ENCODE data around the gene VIL1. TPM values are rescaled to one million over a fixed set of nuclear protein-coding genes. Genes with fewer than 3 reads are reported as not detected.

VIL1 gene
- total and polyA plus RNA-seq, 2 of the 13 experiments (the other 11 are each of a cell fraction or from before 2014, with no cell fraction given), result 287 to 301 TPM

GRCh38 chr2:218397820-218398436 lies 21.0 kb upstream of the VIL1 start (continued):
- TF ChIP-seq JUNB (CRISPR knock-in tag; IDR thresholded peaks at IDR 0.05; ENCODE audit: borderline replicate concordance) (no peak), ZNF792 (CRISPR knock-in tag; IDR thresholded peaks at IDR 0.05) (peak; percentile 75), TSC22D2 (CRISPR knock-in tag; IDR thresholded peaks at IDR 0.05; ENCODE audit: borderline replicate concordance) (peak; percentile 80; the same call in 1 of the 2 replicates), ZNF343 (CRISPR knock-in tag; IDR thresholded peaks at IDR 0.05) (peak; percentile 70; the same call in 1 of the 2 replicates), ZFX (CRISPR knock-in tag; IDR thresholded peaks at IDR 0.05; ENCODE audit: low read depth) (peak; percentile 71), NFAT5 (CRISPR knock-in tag; IDR thresholded peaks at IDR 0.05) (no peak; the same call in 1 of the 2 replicates), GMEB2 (CRISPR knock-in tag; IDR thresholded peaks at IDR 0.05; ENCODE audit: low read depth) (no peak), SP140L (CRISPR knock-in tag; IDR thresholded peaks at IDR 0.05; ENCODE audit: borderline replicate concordance) (peak; percentile 88; the same call in 1 of the 2 replicates), BRD4 (CRISPR knock-in tag; IDR thresholded peaks at IDR 0.05) (peak; percentile 91), ZBED4 (CRISPR knock-in tag; IDR thresholded peaks at IDR 0.05; ENCODE audit: borderline replicate concordance) (peak; percentile 34; the same call in 1 of the 2 replicates), ZBTB20 (CRISPR knock-in tag; IDR thresholded peaks at IDR 0.05; ENCODE audit: borderline replicate concordance, low read depth) (peak; percentile 91; the same call in 1 of the 2 replicates), ETS1 (CRISPR knock-in tag; IDR thresholded peaks at IDR 0.05) (no peak), SKI (IDR thresholded peaks at IDR 0.05; ENCODE audit: partially characterized antibody) (no peak), ZNF772 (CRISPR knock-in tag; IDR thresholded peaks at IDR 0.05) (peak; percentile 76)

Measured in HepG2 (cell line).